Ovary (tissue), 9 donors: ENCODE data around the gene GPR3. TPM values are rescaled to one million over a fixed set of nuclear protein-coding genes. Genes with fewer than 3 reads are reported as not detected.

Experiments used
- DNase-seq, 5 donors: peaks; one replicate each; pipeline ENCODE4 v3.0.0-alpha.2; 2019 to 2020
- H3K27ac ChIP-seq, 2 donors: fragments of 200-600 bp; one replicate each; pipeline versions ENCODE4 v1.5.1 to v1.8.0; 2019 to 2022
- H3K27me3 ChIP-seq: fragments of 200-600 bp; one replicate; pipeline ENCODE4 v1.8.0; 2022
- H3K36me3 ChIP-seq: fragments of 200-600 bp; sonication (generic); one replicate; pipeline ENCODE4 v1.5.1; 2019
- H3K4me1 ChIP-seq: one replicate; pipeline ENCODE4 v1.8.1; 2013; ENCODE audit warnings: mild to moderate bottlenecking, moderate library complexity; ENCODE audit not compliant: insufficient read depth
- H3K4me3 ChIP-seq: fragments of 200-600 bp; sonication (generic); one replicate; pipeline ENCODE4 v1.5.1; 2017
- H3K9me3 ChIP-seq, 2 donors: fragments of 200-600 bp in 1 of 2; sonication (generic) in 1 of 2; one replicate each; pipeline versions ENCODE4 v1.5.1 to v1.8.1; 2013 to 2019; ENCODE audit warnings: mild to moderate bottlenecking in 1 of 2, moderate library complexity in 1 of 2
- CTCF ChIP-seq, 3 donors: fragments of 450-650 bp in 2 of 3; fragments of 200-600 bp in 1 of 3; IDR thresholded peaks; one replicate each; pipeline versions ENCODE4 v1.5.1 to v1.8.0; 2016 to 2022; ENCODE audit warnings: antibody characterized with exemption in 3 of 3, mild to moderate bottlenecking in 1 of 3
- EP300 ChIP-seq: sonication (generic); formaldehyde crosslinking; IDR thresholded peaks from one replicate; pipeline ENCODE4 v1.6.1; 2017; ENCODE audit warnings: antibody characterized with exemption
- POLR2A ChIP-seq: fragments of 450-650 bp; IDR thresholded peaks from one replicate; pipeline ENCODE4 v1.6.1; 2017; ENCODE audit warnings: antibody characterized with exemption, mild to moderate bottlenecking, moderate library complexity
- WGBS, 3 donors: extraction: QIAGEN DNeasy Blood & Tissue Kit in 1 of 3; methylation state at CpG; one replicate each; pipeline versions ENCODE4 v1.1.5 to v1.1.7; 2013 to 2017; 5-methylcytosine and 5-hydroxymethylcytosine counted together
- intact Hi-C, 4 donors: fragments of 100-400 bp; cut with DNase I; formaldehyde crosslinking; loops; one replicate each; pipeline versions ENCODE4 v1.11.0 to v1.15.1; 2022 to 2023
- polyA plus RNA-seq, 2 donors: library from polyadenylated mRNA; stranded (reverse); fragments of 200-250 nt in 1 of 2; fragments of 350-450 nt in 1 of 2; fragmentation: Illumina TruSeq in 1 of 2; extraction: RNeasy Lipid Tissue Mini Kit (QIAGEN cat#74804) in 1 of 2; gene quantifications; one replicate each; pipeline ENCODE4 v1.2.3, GENCODE V29; 2013 to 2014
- total RNA-seq, 7 donors: library from RNA; depleted of rRNA in 2 of 7; stranded (reverse); fragments of >200 nt in 2 of 7; fragmentation: NEBNext Ultra II Directional in 3 of 7; extraction: Animal tissue kit (Norgen Biotek cat#: 25700) in 3 of 7; gene quantifications; one replicate each; pipeline versions ENCODE4 v1.1.0 to v1.2.4, GENCODE V29; 2016 to 2023
- donor health status: DM: no; HTN: no; CAD: no; lungs with moderate emphysema.
- donor health status: DM: no; HTN: no; CAD: no.
- donor health status: Bipolar disorder and iron deficiency.
- donor health status: DM: yes; HTN: yes; CAD: no.
- donor health status: DM: no; HTN: no; CAD: no.
- donor health status: DM: yes; HTN: yes; CAD: no.

Gene GPR3
- total and polyA plus RNA-seq, 9 donors: 0.12 to 0.87 (median 0.30) TPM; not detected in 1

- peak; percentile 89 to 93 (median 91) for DNase-seq
- Histone ChIP-seq H3K4me3 (peak overlapping the region; percentile 89), H3K27me3 (no peaks in the 10 kb centered on the region), H3K4me1 (peaks cover 7% of the 10 kb centered on the region), H3K36me3 (no peaks in the 10 kb centered on the region), H3K9me3 (no peaks in the 10 kb centered on the region), H3K27ac (peak overlapping the region; percentile 86 to 91)
- TF ChIP-seq POLR2A: peak; percentile 71
- no peak for TF ChIP-seq EP300
- 2% methylated on average over 34 to 40 of the region's 40 CpGs for WGBS, 3 donors
- intact Hi-C loops: no loop called here
Measured at GRCh38 chr1:27365372-27366112, 26.9 kb upstream of the GPR3 start.

GRCh38 chr1:27366113-27366410, 26.4 kb upstream of the GPR3 start:
- no peaks in the 10 kb centered on the region for H3K36me3 ChIP-seq
- TF ChIP-seq CTCF (IDR thresholded peaks at IDR 0.05): no peak
- TF ChIP-seq POLR2A: no peak
- no peak for TF ChIP-seq EP300
- peak overlapping the region; percentile 89 for H3K4me3 ChIP-seq
- peak overlapping the region; percentile 86 to 91 for H3K27ac ChIP-seq
- intact Hi-C loops: no loop called here
- H3K4me1 ChIP-seq: peaks cover 7% of the 10 kb centered on the region
- peak; percentile 79 to 83 (median 81) for DNase-seq
- 0 to 1% (median 0%) methylated on average over 26 to 30 of the region's 30 CpGs for WGBS, 3 donors
- H3K27me3 ChIP-seq: no peaks in the 10 kb centered on the region
- no peaks in the 10 kb centered on the region for H3K9me3 ChIP-seq

- Histone ChIP-seq H3K9me3 (no peaks in the 10 kb centered on the region), H3K27ac (peak within 1 kb of the TSS; percentile 86 to 91), H3K4me1 (peaks cover 7% of the 10 kb centered on the region), H3K27me3 (no peaks in the 10 kb centered on the region), H3K4me3 (peak within 1 kb of the TSS; percentile 89), H3K36me3 (no peaks in the 10 kb centered on the region)
- peak; percentile 79 to 89 (median 84) for DNase-seq
- peak; percentile 69 for TF ChIP-seq POLR2A
- peak in 2 of 3 donors; percentile 43 to 48 for TF ChIP-seq CTCF (IDR thresholded peaks at IDR 0.05)
- no peak for TF ChIP-seq EP300
- intact Hi-C loops: no loop called here
- 0 to 1% (median 1%) methylated on average over 50 to 67 of the region's 67 CpGs for WGBS, 3 donors
Measured at GRCh38 chr1:27366411-27367159, 25.8 kb upstream of the GPR3 start, which contains the start of gene MAP3K6. Gene MAP3K6 (minus strand): TSS chr1:27366961. CDS start chr1:27366597, 364 bp downstream.

GRCh38 chr1:27367160-27367650, 25.2 kb upstream of the GPR3 start:
- Histone ChIP-seq H3K27me3 (no peaks in the 10 kb centered on the region), H3K4me3 (peak overlapping the region; percentile 89), H3K27ac (peak overlapping the region in 1 of 2 donors; percentile 91), H3K4me1 (peaks cover 7% of the 10 kb centered on the region), H3K9me3 (no peaks in the 10 kb centered on the region), H3K36me3 (no peaks in the 10 kb centered on the region)
- no peak for TF ChIP-seq POLR2A
- no peak for TF ChIP-seq CTCF (IDR thresholded peaks at IDR 0.05)
- no peak for TF ChIP-seq EP300
- intact Hi-C loops: no loop called here
- no peak for DNase-seq
- 39 to 41% (median 40%) methylated on average over 8 of the region's 8 CpGs for WGBS, 3 donors
